HG03354 (cell line): ENCODE results near the gene SNX24.
"Not testable (repeated sequence)": the region's sequence is repeated elsewhere in the genome, so short reads cannot be mapped to it uniquely, and the experiment has no call there.

ENCODE experiments used
- ATAC-seq: cut with Tn5 transposase; IDR thresholded peaks from one replicate; pipeline ENCODE4 v1.9.1; 2021; ENCODE audit warnings: mild to moderate bottlenecking; ENCODE audit not compliant: unreplicated experiment, poor library complexity, severe bottlenecking

The SNX24 gene

GRCh38 chr5:122845229-122846050 is at the start of gene SNX24:
TSS of gene SNX24 (plus strand) at chr5:122845613. CDS start at chr5:122845634, 21 bp downstream.
- peak; percentile 87 for ATAC-seq

- no peak for ATAC-seq
Measured at GRCh38 chr5:122805481-122805880, 39.9 kb upstream of the SNX24 start.

GRCh38 chr5:122810405-122810804 is 35.0 kb upstream of the SNX24 start:
- no peak for ATAC-seq

- ATAC-seq, result no peak
Measured at GRCh38 chr5:122815218-122815767, 30.1 kb upstream of the SNX24 start.

GRCh38 chr5:122816756-122817155 is 28.7 kb upstream of the SNX24 start:
- no peak for ATAC-seq

DNA sequence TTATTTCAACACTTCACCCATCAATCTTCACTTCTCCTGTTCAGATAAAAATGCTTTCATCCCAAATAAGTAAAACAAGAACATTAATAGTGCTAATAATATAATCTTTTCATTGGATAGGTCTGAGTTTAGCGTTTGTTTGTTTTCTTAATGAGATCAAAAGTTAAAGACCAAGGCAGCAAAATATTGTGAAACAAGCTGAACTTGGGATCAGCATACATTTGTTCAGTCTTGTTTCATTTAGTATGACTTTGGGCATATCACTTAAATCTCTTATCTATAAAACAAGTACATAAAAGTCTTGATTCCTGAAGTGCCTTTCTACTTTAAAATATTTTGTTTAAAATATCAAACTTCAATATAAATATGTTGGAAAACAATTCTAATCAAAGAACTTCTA is 13.4 kb upstream of the SNX24 start:
- no peak for ATAC-seq

GRCh38 chr5:122835681-122836080 is 9.7 kb upstream of the SNX24 start:
- no peak for ATAC-seq

- ATAC-seq, result no peak
Measured at GRCh38 chr5:122836947-122837346, 8.5 kb upstream of the SNX24 start.

DNA sequence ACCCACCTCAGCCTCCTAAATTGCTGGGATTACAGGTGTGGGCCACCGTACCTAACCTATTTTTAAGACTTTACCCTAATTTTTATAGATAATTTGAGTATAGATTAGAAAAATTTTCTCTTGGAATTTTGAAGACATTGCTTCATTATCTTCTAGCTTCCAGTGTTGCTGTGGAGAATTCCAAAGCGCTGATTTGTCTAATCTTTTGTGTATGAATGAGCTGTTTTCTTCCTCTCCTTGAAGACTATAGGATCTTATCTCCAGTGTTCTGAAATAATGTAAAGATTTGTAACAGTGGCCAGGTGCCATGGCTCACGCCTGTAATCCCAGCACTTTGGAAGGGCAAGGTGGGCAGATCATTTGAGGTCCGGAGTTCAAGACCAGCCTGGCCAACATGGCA is 5.7 kb upstream of the SNX24 start:
- no peak for ATAC-seq

- no peak for ATAC-seq
Measured at GRCh38 chr5:122842016-122842580, 3.3 kb upstream of the SNX24 start.

GRCh38 chr5:122844136-122844909 is 1.1 kb upstream of the SNX24 start:
- ATAC-seq, result peak; percentile 2

GRCh38 chr5:122844910-122845228 is 544 bp upstream of the SNX24 start:
- ATAC-seq, result peak; percentile 50

- no peak for ATAC-seq
Measured at GRCh38 chr5:122846051-122846550, 688 bp downstream of the SNX24 start.

DNA sequence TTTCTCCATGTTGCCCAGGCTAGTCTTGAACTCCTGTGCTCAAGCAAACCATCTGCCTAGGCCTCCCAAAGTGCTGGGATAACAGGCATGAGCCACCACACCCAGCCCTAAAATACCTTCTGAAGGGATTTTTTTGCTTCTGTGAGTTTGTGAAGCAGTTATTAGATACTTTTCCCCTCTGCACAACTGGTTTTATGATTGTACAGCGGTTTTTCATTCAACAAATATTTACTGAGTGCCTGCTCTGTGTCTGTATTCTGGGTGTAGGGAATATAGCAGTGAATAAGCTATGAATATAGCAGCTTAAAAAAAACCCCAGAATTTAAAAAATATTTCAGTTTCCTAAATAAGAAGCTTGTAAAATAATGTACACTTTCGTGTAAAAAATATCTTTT is 2.3 kb downstream of the SNX24 start:
- ATAC-seq, result no peak

GRCh38 chr5:122849771-122850170 is 4.4 kb downstream of the SNX24 start:
- ATAC-seq, result no peak

DNA sequence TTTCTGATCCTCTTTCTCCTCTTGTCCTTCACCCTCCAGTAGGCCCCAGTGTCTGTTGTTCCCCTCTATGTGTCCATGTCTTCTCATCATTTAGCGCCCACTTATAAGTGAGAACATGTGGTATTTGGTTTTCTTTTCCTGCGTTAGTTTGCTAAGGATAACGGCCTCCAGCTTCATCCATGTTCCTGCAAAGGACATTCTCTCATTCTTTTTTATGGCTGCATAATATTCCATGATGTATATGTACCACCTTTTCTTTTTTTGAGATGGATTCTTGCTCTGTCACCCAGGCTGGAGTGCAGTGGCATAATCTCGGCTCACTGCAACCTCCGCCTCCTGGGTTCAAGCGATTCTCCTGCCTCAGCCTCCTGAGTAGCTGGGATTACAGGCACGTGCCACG is 12.1 kb downstream of the SNX24 start:
- ATAC-seq, result not testable (repeated sequence)

DNA sequence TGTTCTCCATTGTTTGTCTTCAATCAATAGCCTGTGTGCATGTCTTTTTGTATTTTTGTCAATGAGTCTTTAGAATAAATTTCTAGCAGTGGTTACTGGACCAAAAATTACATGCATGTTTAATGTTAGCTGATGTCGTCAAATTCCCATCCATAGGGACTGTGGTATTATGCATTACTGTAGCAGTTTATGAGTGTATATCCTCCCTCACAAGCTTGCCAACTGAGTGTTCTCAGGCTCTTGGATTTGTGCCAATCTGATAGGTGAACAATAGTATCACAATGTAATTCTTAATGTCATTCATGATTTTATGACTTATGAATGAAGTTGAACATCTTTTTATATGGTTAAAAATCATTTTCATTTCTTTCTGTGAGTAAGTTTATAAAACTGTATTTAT is 13.0 kb downstream of the SNX24 start:
- no peak for ATAC-seq

GRCh38 chr5:122863240-122863639 is 17.8 kb downstream of the SNX24 start:
- ATAC-seq, result no peak

DNA sequence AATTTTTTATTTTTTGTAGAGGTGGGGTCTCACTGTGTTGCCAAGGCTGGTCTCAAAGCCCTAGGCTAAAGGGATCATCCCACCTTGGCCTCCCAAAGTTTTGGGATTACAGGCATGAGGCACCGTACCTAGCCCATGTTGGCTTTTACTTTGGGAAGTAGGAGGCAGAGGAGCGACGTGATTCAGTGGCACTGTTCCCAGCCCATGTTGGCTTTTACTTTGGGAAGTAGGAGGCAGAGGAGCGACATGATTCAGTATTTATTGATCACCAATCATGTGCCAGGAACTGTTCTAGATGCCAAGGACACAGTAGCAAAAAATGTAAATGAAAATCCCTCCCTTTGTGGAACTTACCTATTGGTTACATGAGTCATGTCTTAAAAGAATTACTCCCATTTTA is 18.3 kb downstream of the SNX24 start:
- ATAC-seq, result no peak

DNA sequence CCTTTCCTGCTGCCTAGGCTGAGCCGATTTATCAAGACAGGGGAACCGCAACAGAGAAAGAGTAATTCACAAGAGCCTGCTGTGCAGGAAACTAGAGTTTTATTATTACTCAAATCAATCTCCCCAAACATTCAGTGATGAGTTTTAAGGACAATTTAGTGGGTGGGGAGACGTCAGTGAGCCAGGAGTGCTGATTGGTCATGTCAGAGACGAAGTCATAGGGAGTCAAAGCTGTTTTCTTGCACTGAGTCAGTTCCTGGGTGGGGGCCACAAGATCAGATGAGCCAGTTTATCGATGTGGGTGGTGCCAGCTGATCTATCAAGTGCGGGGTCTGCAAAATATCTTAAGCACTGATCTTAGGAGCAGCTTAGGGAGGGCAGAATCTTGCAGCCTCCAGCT is 19.0 kb downstream of the SNX24 start:
- no peak for ATAC-seq
